ENCODE results near the gene NPLOC4. TPM values are rescaled to one million over a fixed set of nuclear protein-coding genes. Genes with fewer than 3 reads are reported as not detected.
A peak's percentile ranks its signal among the peaks of the same experiment; 100 is the strongest.

The NPLOC4 gene
- total and polyA plus RNA-seq, 2 of the 8 experiments (the other 6 are each of a cell fraction or from before 2014, with no cell fraction given): 70.7 to 92.7 TPM

- Histone ChIP-seq H3K14ac (ENCODE audit: insufficient read length) (no peak overlapping the region), H4K91ac (replicated peaks; ENCODE audit: insufficient read length, low read length) (no peak overlapping the region), H3K4ac (replicated peaks; ENCODE audit: insufficient read length, low read depth, low read length) (no peak overlapping the region), H2BK12ac (ENCODE audit: low read depth, low read length) (no peak overlapping the region), H3K9ac (replicated peaks in 1 of 4; ENCODE audit: extremely low read depth in 1 of 4, low read depth in 3 of 4, low read length in 3 of 4) (no peak overlapping the region), H2BK15ac (ENCODE audit: low read length) (no peak overlapping the region), H3K23ac (ENCODE audit: insufficient read length) (no peak overlapping the region), H3K23me2 (ENCODE audit: low read depth, low read length) (peaks cover 28% of the 10 kb centered on the region; the same call in 1 of the 2 replicates), H2BK120ac (replicated peaks; ENCODE audit: low read depth, low read length) (no peak overlapping the region), H3K4me1 (replicated peaks in 1 of 4; ENCODE audit: control insufficient read depth in 3 of 4, insufficient read depth in 4 of 4, low read length in 3 of 4) (peaks cover 0 to 11% (median 5%) of the 10 kb centered on the region in 4 experiments; a peak in 5 of 7 replicates), H4K5ac (ENCODE audit: insufficient read length, low read depth, low read length) (no peak overlapping the region), H3K18ac (ENCODE audit: extremely low read depth, low read length) (no peak overlapping the region), H3K4me3 (ENCODE audit: extremely low read depth in 1 of 4, insufficient read depth in 2 of 4, low read depth in 3 of 4, low read length in 4 of 4) (no peak overlapping the region), H2BK20ac (ENCODE audit: low read length) (no peak overlapping the region; the same call in 1 of the 2 replicates), H2AFZ (ENCODE audit: low read length) (no peak overlapping the region), H2AK5ac (ENCODE audit: low read depth, low read length) (no peak overlapping the region), H2BK5ac (ENCODE audit: low read depth, low read length) (no peak overlapping the region), H3K79me2 (ENCODE audit: control insufficient read depth in 1 of 2, insufficient read depth in 2 of 2, low read length in 2 of 2) (no peaks in the 10 kb centered on the region), H3K27me3 (replicated peaks in 1 of 4; ENCODE audit: control insufficient read depth in 3 of 4, extremely low read depth in 1 of 4, insufficient read depth in 3 of 4, low read length in 3 of 4) (peaks cover 8 to 28% (median 24%) of the 10 kb centered on the region in 4 experiments; a peak in 6 of 7 replicates), H4K8ac (ENCODE audit: extremely low read depth, insufficient read depth, low read length) (peak overlapping the region; percentile 21; the same call in 1 of the 2 replicates), H3K56ac (replicated peaks; ENCODE audit: insufficient read length, low read depth, low read length) (no peak overlapping the region), H3K79me1 (ENCODE audit: low read depth, low read length) (0 out of 2 replicates have a peak, but pooled peaks cover 3% of the 10 kb centered on the region), H3K4me2 (ENCODE audit: insufficient read depth in 1 of 2, low read depth in 2 of 2, low read length in 2 of 2) (no peak overlapping the region), H4K20me1 (replicated peaks in 1 of 2; ENCODE audit: control insufficient read depth in 1 of 2, insufficient read depth in 2 of 2, low read length in 2 of 2) (peaks cover 0 to 9% of the 10 kb centered on the region in 2 experiments), H3K36me3 (ENCODE audit: control insufficient read depth in 2 of 4, insufficient read depth in 4 of 4, low read length in 3 of 4) (no peaks in the 10 kb centered on the region), H3K9me3 (ENCODE audit: insufficient read depth in 2 of 2, low read depth in 1 of 2, low read length in 1 of 2) (peaks cover 4 to 8% of the 10 kb centered on the region in 2 experiments; a peak in 2 of 4 replicates), H3K27ac (ENCODE audit: low read depth, low read length) (no peak overlapping the region)
- FAIRE-seq (no peak), DNase-seq (ENCODE audit: low read depth in 1 of 2, low spot score in 2 of 2) (no peak)
- WGBS, 2 experiments (ENCODE audit: extremely low coverage in 1 of 2, insufficient coverage in 1 of 2, insufficient read length in 1 of 2, insufficient replicate concordance in 2 of 2, low coverage in 1 of 2, low lambda C conversion rate in 2 of 2, missing lambda C conversion rate in 1 of 2): 87% methylated on average over 21 of the region's 21 CpGs; no CpG with 5 or more reads in 1 of the 2 experiments
- ChIA-PET POLR2A (ENCODE audit: partially characterized antibody) (interaction anchor here (0.6 to 2.8 kb wide), 8 partner anchors 8 to 25 kb away, joined by 3 to 16 read pairs (median 4); partner anchors contain the start of genes ACTG1 and FAAP100), CTCF (ENCODE audit: partially characterized antibody) (interaction anchor here (0.6 to 1.6 kb wide), 3 partner anchors 10 to 538 kb away, joined by 3 to 10 read pairs (median 3); no protein-coding TSS in a partner anchor)
- TF ChIP-seq HDAC2 (IDR thresholded peaks at IDR 0.05; ENCODE audit: borderline replicate concordance in 1 of 2, low read depth in 2 of 2, low read length in 2 of 2) (no peak), SP4 (IDR thresholded peaks at IDR 0.05; ENCODE audit: low read length) (no peak), GABPA (IDR thresholded peaks at IDR 0.05; ENCODE audit: borderline replicate concordance, insufficient read depth, low read length) (no peak)
Observed at GRCh38 chr17:81533339-81534141, 103.4 kb downstream of the NPLOC4 start.

Data from H1 (cell line).